ENCODE measurements around the gene GAPVD1. TPM values are rescaled to one million over a fixed set of nuclear protein-coding genes. Genes with fewer than 3 reads are reported as not detected.
A peak's percentile ranks its signal among the peaks of the same experiment; 100 is the strongest.

GAPVD1 gene
- total and polyA plus RNA-seq, 2 of the 8 experiments (the other 6 are each of a cell fraction or from before 2014, with no cell fraction given) = 5.5 to 40.5 TPM

GRCh38 chr9:125412166-125412565, 150.5 kb downstream of the GAPVD1 start:
- CTCF ChIA-PET (ENCODE audit: partially characterized antibody) = interaction anchor here (1.1 to 1.4 kb wide), 2 partner anchors 14 to 71 kb away, joined by 3 to 5 read pairs; no protein-coding TSS in a partner anchor
- H2AFZ ChIP-seq (ENCODE audit: low read length) = peak overlapping the region; percentile 40; the same call in 1 of the 2 replicates
- 90% methylated on average over 10 of the region's 10 CpGs; no CpG with 5 or more reads in 1 of the 2 experiments for WGBS, 2 experiments (ENCODE audit: extremely low coverage in 1 of 2, insufficient coverage in 1 of 2, insufficient read length in 1 of 2, insufficient replicate concordance in 2 of 2, low coverage in 1 of 2, low lambda C conversion rate in 2 of 2, missing lambda C conversion rate in 1 of 2)
- FAIRE-seq (no peak), DNase-seq (ENCODE audit: low read depth in 1 of 2, low spot score in 2 of 2) (no peak)
- H2BK120ac ChIP-seq (replicated peaks; ENCODE audit: low read depth, low read length) = no peak overlapping the region
- H3K79me1 ChIP-seq (ENCODE audit: low read depth, low read length) = no peaks in the 10 kb centered on the region
- no peak overlapping the region for H3K9ac ChIP-seq (replicated peaks in 1 of 4; ENCODE audit: extremely low read depth in 1 of 4, low read depth in 3 of 4, low read length in 3 of 4)
- H3K4me3 ChIP-seq (ENCODE audit: extremely low read depth in 1 of 4, insufficient read depth in 2 of 4, low read depth in 3 of 4, low read length in 4 of 4) = no peak overlapping the region
- H4K5ac ChIP-seq (ENCODE audit: insufficient read length, low read depth, low read length) = no peak overlapping the region
- no peak overlapping the region for H3K14ac ChIP-seq (ENCODE audit: insufficient read length)
- peaks cover 11% of the 10 kb centered on the region; the same call in 1 of the 2 replicates for H3K23me2 ChIP-seq (ENCODE audit: low read depth, low read length)
- no peak overlapping the region for H3K4me2 ChIP-seq (ENCODE audit: insufficient read depth in 1 of 2, low read depth in 2 of 2, low read length in 2 of 2)
- no peak overlapping the region for H4K91ac ChIP-seq (replicated peaks; ENCODE audit: insufficient read length, low read length)
- no peak overlapping the region for H3K18ac ChIP-seq (ENCODE audit: extremely low read depth, low read length)
- no peaks in the 10 kb centered on the region for H3K36me3 ChIP-seq (ENCODE audit: control insufficient read depth in 2 of 4, insufficient read depth in 4 of 4, low read length in 3 of 4)
- H3K79me2 ChIP-seq (ENCODE audit: control insufficient read depth in 1 of 2, insufficient read depth in 2 of 2, low read length in 2 of 2) = no peaks in the 10 kb centered on the region
- H3K27me3 ChIP-seq (replicated peaks in 1 of 4; ENCODE audit: control insufficient read depth in 3 of 4, extremely low read depth in 1 of 4, insufficient read depth in 3 of 4, low read length in 3 of 4) = peaks cover 0 to 11% (median 5%) of the 10 kb centered on the region in 4 experiments; a peak in 5 of 7 replicates
- H2BK5ac ChIP-seq (ENCODE audit: low read depth, low read length) = no peak overlapping the region
- H2AK5ac ChIP-seq (ENCODE audit: low read depth, low read length) = no peak overlapping the region
- H4K8ac ChIP-seq (ENCODE audit: extremely low read depth, insufficient read depth, low read length) = no peak overlapping the region
- TF ChIP-seq SRF (IDR thresholded peaks at IDR 0.05; ENCODE audit: low read depth, low read length) (no peak), NRF1 (IDR thresholded peaks at IDR 0.05; ENCODE audit: low read depth, low read length) (no peak), KDM4A (IDR thresholded peaks at IDR 0.05; ENCODE audit: low read depth, low read length, severe bottlenecking) (no peak), RBBP5 (IDR thresholded peaks at IDR 0.05; ENCODE audit: borderline replicate concordance, low read depth, low read length) (no peak), BACH1 (IDR thresholded peaks at IDR 0.05; ENCODE audit: low read length) (no peak)
- no peak overlapping the region for H3K4ac ChIP-seq (replicated peaks; ENCODE audit: insufficient read length, low read depth, low read length)
- no peak overlapping the region for H3K56ac ChIP-seq (replicated peaks; ENCODE audit: insufficient read length, low read depth, low read length)
- no peak overlapping the region for H2BK12ac ChIP-seq (ENCODE audit: low read depth, low read length)
- no peak overlapping the region for H3K23ac ChIP-seq (ENCODE audit: insufficient read length)
- H4K20me1 ChIP-seq (replicated peaks in 1 of 2; ENCODE audit: control insufficient read depth in 1 of 2, insufficient read depth in 2 of 2, low read length in 2 of 2) = peaks cover 0 to 8% of the 10 kb centered on the region in 2 experiments
- no peak overlapping the region for H2BK20ac ChIP-seq (ENCODE audit: low read length)
- H2BK15ac ChIP-seq (ENCODE audit: low read length) = no peak overlapping the region
- no peak overlapping the region for H3K27ac ChIP-seq (ENCODE audit: low read depth, low read length)
- H3K9me3 ChIP-seq (ENCODE audit: insufficient read depth in 2 of 2, low read depth in 1 of 2, low read length in 1 of 2) = no peaks in the 10 kb centered on the region
- POLR2A ChIA-PET (ENCODE audit: partially characterized antibody) = interaction anchor here (1.3 to 1.8 kb wide), 2 partner anchors 9 to 11 kb away, joined by 4 read pairs; no protein-coding TSS in a partner anchor
- H3K4me1 ChIP-seq (replicated peaks in 1 of 4; ENCODE audit: control insufficient read depth in 3 of 4, insufficient read depth in 4 of 4, low read length in 3 of 4) = peaks cover 0 to 2% (median 0%) of the 10 kb centered on the region in 4 experiments; a peak in 2 of 7 replicates
